Measurements from ENCODE around the gene PPIH. TPM values are rescaled to one million over a fixed set of nuclear protein-coding genes. Genes with fewer than 3 reads are reported as not detected.
"Not testable (repeated sequence)": the region's sequence is repeated elsewhere in the genome, so short reads cannot be mapped to it uniquely, and the experiment has no call there.

PPIH gene
- total RNA-seq, 1 donor from 2014 or later = 22.6 TPM

DNA sequence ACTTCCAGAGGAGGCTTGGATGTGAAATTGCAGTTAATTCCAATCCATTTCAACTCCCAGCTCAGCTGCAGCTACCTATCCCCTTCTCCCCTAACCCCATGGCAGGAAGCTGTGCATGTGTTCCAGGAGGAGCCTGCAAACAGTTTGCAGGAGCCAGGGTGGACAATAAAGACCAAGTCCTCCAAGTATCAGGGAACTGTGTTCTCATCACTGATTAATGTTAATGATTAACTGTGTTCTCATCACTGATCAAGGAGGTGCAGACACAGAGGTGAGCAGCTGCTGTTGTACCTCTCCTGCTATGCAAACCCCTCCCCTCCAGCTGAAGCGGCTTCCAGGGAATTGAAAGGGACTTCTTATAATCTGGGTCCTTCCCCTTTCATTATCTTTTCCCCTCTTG, 62.6 kb downstream of the PPIH start:
- Mint-ChIP-seq H3K4me1 (ENCODE audit: low read depth, unreplicated experiment) (no peaks in the 10 kb centered on the region), H3K27ac (ENCODE audit: unreplicated experiment) (no peak overlapping the region), H3K9me3 (ENCODE audit: unreplicated experiment) (peaks cover 6% of the 10 kb centered on the region), H3K4me3 (ENCODE audit: unreplicated experiment) (no peak overlapping the region), H3K36me3 (ENCODE audit: unreplicated experiment) (peaks cover 5% of the 10 kb centered on the region), H3K27me3 (ENCODE audit: unreplicated experiment) (peaks cover 2% of the 10 kb centered on the region)
- TF ChIP-seq, protein P1, sequence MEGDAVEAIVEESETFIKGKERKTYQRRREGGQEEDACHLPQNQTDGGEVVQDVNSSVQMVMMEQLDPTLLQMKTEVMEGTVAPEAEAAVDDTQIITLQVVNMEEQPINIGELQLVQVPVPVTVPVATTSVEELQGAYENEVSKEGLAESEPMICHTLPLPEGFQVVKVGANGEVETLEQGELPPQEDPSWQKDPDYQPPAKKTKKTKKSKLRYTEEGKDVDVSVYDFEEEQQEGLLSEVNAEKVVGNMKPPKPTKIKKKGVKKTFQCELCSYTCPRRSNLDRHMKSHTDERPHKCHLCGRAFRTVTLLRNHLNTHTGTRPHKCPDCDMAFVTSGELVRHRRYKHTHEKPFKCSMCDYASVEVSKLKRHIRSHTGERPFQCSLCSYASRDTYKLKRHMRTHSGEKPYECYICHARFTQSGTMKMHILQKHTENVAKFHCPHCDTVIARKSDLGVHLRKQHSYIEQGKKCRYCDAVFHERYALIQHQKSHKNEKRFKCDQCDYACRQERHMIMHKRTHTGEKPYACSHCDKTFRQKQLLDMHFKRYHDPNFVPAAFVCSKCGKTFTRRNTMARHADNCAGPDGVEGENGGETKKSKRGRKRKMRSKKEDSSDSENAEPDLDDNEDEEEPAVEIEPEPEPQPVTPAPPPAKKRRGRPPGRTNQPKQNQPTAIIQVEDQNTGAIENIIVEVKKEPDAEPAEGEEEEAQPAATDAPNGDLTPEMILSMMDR (IDR thresholded peaks at IDR 0.05; ENCODE audit: partially characterized antibody, unreplicated experiment) = no peak
- DNase-seq = no peak

- H3K27me3 Mint-ChIP-seq (ENCODE audit: unreplicated experiment) = peaks cover 2% of the 10 kb centered on the region
- peaks cover 6% of the 10 kb centered on the region for H3K9me3 Mint-ChIP-seq (ENCODE audit: unreplicated experiment)
- H3K36me3 Mint-ChIP-seq (ENCODE audit: unreplicated experiment) = no peaks in the 10 kb centered on the region
- H3K4me3 Mint-ChIP-seq (ENCODE audit: unreplicated experiment) = no peak overlapping the region
- no peak for DNase-seq
- H3K4me1 Mint-ChIP-seq (ENCODE audit: low read depth, unreplicated experiment) = no peaks in the 10 kb centered on the region
- no peak overlapping the region for H3K27ac Mint-ChIP-seq (ENCODE audit: unreplicated experiment)
- TF ChIP-seq, protein P1 (IDR thresholded peaks at IDR 0.05; ENCODE audit: partially characterized antibody, unreplicated experiment) = no peak
Measured at GRCh38 chr1:42721926-42722325, 63.7 kb downstream of the PPIH start.

DNA sequence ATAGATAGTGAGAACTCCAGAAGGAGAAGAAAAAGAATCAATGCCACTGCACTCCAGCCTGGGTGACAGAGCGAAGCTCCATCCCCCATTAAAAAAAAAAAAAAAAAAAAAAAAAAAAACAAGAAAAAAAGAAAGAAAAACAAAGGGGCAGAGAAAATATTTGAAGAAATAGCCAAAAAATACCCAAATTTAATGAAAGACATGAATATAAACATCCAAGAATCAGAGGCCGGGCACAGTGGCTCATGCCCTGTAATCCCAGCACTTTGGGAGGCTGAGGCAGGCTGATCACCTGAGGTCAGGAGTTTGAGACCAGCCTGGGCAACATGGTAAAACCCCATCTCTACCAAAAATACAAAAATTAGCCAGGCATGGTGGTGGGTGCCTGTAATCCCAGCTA, 64.2 kb downstream of the PPIH start:
- H3K9me3 Mint-ChIP-seq (ENCODE audit: unreplicated experiment); DNase-seq; H3K4me1 Mint-ChIP-seq (ENCODE audit: low read depth, unreplicated experiment); H3K27ac Mint-ChIP-seq (ENCODE audit: unreplicated experiment); H3K4me3 Mint-ChIP-seq (ENCODE audit: unreplicated experiment); H3K27me3 Mint-ChIP-seq (ENCODE audit: unreplicated experiment); H3K36me3 Mint-ChIP-seq (ENCODE audit: unreplicated experiment): not testable (repeated sequence)

DNA sequence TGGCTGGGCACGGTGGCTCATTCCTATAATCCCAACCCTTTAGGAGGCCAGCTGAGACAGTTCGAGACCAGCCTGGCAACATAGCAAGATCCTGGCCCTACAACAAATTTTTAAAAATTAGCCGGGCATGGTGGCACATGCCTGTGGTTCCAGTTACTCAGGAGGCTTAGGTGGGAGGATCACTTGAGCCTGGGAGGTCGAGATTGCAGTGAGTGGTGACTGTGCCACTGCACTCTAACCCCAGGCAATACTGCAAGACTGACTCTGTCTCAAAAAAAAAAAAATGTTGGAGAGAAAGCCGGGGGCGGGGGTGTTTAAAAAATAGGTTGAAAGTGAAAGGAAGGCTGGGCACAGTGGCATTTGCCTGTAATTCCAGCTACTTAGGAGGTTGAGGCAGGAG, 65.3 kb downstream of the PPIH start:
- TF ChIP-seq, protein P1 (IDR thresholded peaks at IDR 0.05; ENCODE audit: partially characterized antibody, unreplicated experiment) = no peak
- Mint-ChIP-seq H3K9me3 (ENCODE audit: unreplicated experiment) (peaks cover 2% of the 10 kb centered on the region), H3K4me3 (ENCODE audit: unreplicated experiment) (no peak overlapping the region), H3K36me3 (ENCODE audit: unreplicated experiment) (no peaks in the 10 kb centered on the region), H3K27ac (ENCODE audit: unreplicated experiment) (no peak overlapping the region), H3K27me3 (ENCODE audit: unreplicated experiment) (peaks cover 2% of the 10 kb centered on the region), H3K4me1 (ENCODE audit: low read depth, unreplicated experiment) (no peaks in the 10 kb centered on the region)
- no peak for DNase-seq

DNA sequence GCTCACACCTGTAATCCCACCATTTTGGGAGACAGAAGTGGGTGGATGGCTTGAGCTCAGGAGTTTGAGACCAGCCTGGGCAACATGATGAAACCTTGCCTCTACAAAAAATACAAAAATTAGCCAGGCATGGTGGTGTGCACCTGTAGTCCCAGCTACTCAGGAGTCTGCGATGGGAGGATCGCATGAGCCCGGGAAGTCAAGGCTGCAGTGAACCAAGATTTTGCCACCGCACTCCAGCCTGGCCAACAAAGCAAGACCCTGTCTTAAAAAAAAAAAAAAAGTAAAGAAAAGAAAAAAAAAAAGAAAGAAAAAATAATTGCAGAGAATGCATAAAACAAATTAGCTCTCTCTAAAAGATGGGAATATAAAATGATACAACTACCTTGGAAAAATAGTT, 67.6 kb downstream of the PPIH start:
- H3K4me3 Mint-ChIP-seq (ENCODE audit: unreplicated experiment); H3K27ac Mint-ChIP-seq (ENCODE audit: unreplicated experiment); H3K9me3 Mint-ChIP-seq (ENCODE audit: unreplicated experiment); H3K36me3 Mint-ChIP-seq (ENCODE audit: unreplicated experiment); DNase-seq; H3K27me3 Mint-ChIP-seq (ENCODE audit: unreplicated experiment); H3K4me1 Mint-ChIP-seq (ENCODE audit: low read depth, unreplicated experiment): not testable (repeated sequence)

Other genes starting within 250 kb of the PPIH start
- 0.49 TPM for gene ZMYND12, start 202.4 kb upstream of the PPIH start, total RNA-seq (ENCODE audit: unreplicated experiment)
- gene PPCS, start 201.9 kb upstream of the PPIH start, total RNA-seq (ENCODE audit: unreplicated experiment) = 25.4 TPM
- 3.0 TPM for gene CCDC30, start 195.1 kb upstream of the PPIH start, total RNA-seq (ENCODE audit: unreplicated experiment)
- 531 TPM for gene YBX1, start 24.0 kb downstream of the PPIH start, total RNA-seq (ENCODE audit: unreplicated experiment)
- gene CLDN19, start 81.8 kb downstream of the PPIH start, total RNA-seq (ENCODE audit: unreplicated experiment) = not detected
- 86.0 TPM for gene P3H1, start 108.6 kb downstream of the PPIH start, total RNA-seq (ENCODE audit: unreplicated experiment)
- gene C1orf50, start 108.8 kb downstream of the PPIH start, total RNA-seq (ENCODE audit: unreplicated experiment) = 21.6 TPM
- gene TMEM269, start 126.6 kb downstream of the PPIH start, total RNA-seq (ENCODE audit: unreplicated experiment) = 0.32 TPM
- gene ERMAP, start 158.7 kb downstream of the PPIH start, total RNA-seq (ENCODE audit: unreplicated experiment) = 4.9 TPM
- gene SVBP, start 159.0 kb downstream of the PPIH start, total RNA-seq (ENCODE audit: unreplicated experiment) = 100 TPM
- gene ZNF691, start 188.2 kb downstream of the PPIH start, total RNA-seq (ENCODE audit: unreplicated experiment) = 9.5 TPM